Natural killer cell (primary cell): ENCODE measurements around the gene MUC12. TPM values are rescaled to one million over a fixed set of nuclear protein-coding genes. Genes with fewer than 3 reads are reported as not detected.

Experiments used
- ATAC-seq, 3 donors: fragments of 150-1000 bp in 2 of 3; fragments of 200-7000 bp in 1 of 3; cut with Tn5 transposase; 1 replicate in 1 of 3; 2 replicates in 2 of 3; pipeline ENCODE4 v1.10.0; 2021; ENCODE audit warnings: mild to moderate bottlenecking in 2 of 3, moderate library complexity in 2 of 3
- DNase-seq, 2 donors: peaks; one replicate each; pipeline versions ENCODE4 v3.0.0 to v3.0.0-alpha.2; 2013 to 2021; ENCODE audit warnings: mixed read lengths in 1 of 2
- H3K27ac ChIP-seq: one replicate; pipeline ENCODE4 v1.5.1; 2013; ENCODE audit warnings: mild to moderate bottlenecking, low read length
- H3K27me3 ChIP-seq: one replicate; pipeline ENCODE4 v1.6.1; 2013; ENCODE audit warnings: low read length; ENCODE audit not compliant: control insufficient read depth, insufficient read depth
- H3K36me3 ChIP-seq: one replicate; pipeline ENCODE4 v1.6.1; 2013; ENCODE audit warnings: low read length; ENCODE audit not compliant: control insufficient read depth, insufficient read depth
- H3K4me1 ChIP-seq: one replicate; pipeline ENCODE4 v1.6.1; 2013; ENCODE audit warnings: low read length; ENCODE audit not compliant: control insufficient read depth, insufficient read depth
- H3K4me3 ChIP-seq: one replicate; pipeline ENCODE4 v1.5.1; 2013; ENCODE audit warnings: low read length
- H3K9me3 ChIP-seq: one replicate; pipeline ENCODE4 v1.6.1; 2013; ENCODE audit warnings: low read length; ENCODE audit not compliant: control insufficient read depth, insufficient read depth
- H3K27ac Mint-ChIP-seq, 2 donors: one replicate each; pipeline ENCODE4 v1.8.0; 2022; ENCODE audit warnings: mild to moderate bottlenecking in 2 of 2, mixed read lengths in 2 of 2, moderate library complexity in 1 of 2
- H3K27me3 Mint-ChIP-seq, 2 donors: one replicate each; pipeline ENCODE4 v1.8.0; 2022; ENCODE audit warnings: low read depth in 2 of 2, mixed read lengths in 2 of 2
- H3K36me3 Mint-ChIP-seq: one replicate; pipeline ENCODE4 v1.8.0; 2022; ENCODE audit warnings: mixed read lengths
- H3K4me1 Mint-ChIP-seq, 2 donors: one replicate each; pipeline ENCODE4 v1.8.0; 2022; ENCODE audit warnings: mixed read lengths in 2 of 2
- H3K4me3 Mint-ChIP-seq: one replicate; pipeline ENCODE4 v1.8.0; 2022; ENCODE audit warnings: mild to moderate bottlenecking, moderate library complexity, mixed read lengths
- H3K9me3 Mint-ChIP-seq, 2 donors: one replicate each; pipeline ENCODE4 v1.8.0; 2022; ENCODE audit warnings: mixed read lengths in 2 of 2
- CTCF ChIP-seq: fragments of 200-600 bp; IDR thresholded peaks from one replicate; pipeline ENCODE4 v1.8.0; 2022; ENCODE audit warnings: antibody characterized with exemption
- WGBS: methylation state at CpG from one replicate; pipeline ENCODE4 v1.1.7; 2013; ENCODE audit warnings: missing lambda C conversion rate; ENCODE audit not compliant: insufficient coverage; 5-methylcytosine and 5-hydroxymethylcytosine counted together
- intact Hi-C: fragments of 100-400 bp; cut with micrococcal nuclease; formaldehyde crosslinking; loops from one replicate; pipeline ENCODE4 v1.14.2; 2022
- total RNA-seq, 4 donors: library from RNA; stranded (reverse); fragments of 120-200 nt in 1 of 4; gene quantifications; one replicate each; pipeline versions ENCODE4 v1.2.3 to v1.2.4, GENCODE V29; 2013 to 2022

MUC12 gene
- total RNA-seq, 3 donors from 2014 or later (not counting 1 experiment from before 2014, with no cell fraction given), result 1.2 to 4.6 TPM; not detected in 1

GRCh38 chr7:101066141-101066832, 96.9 kb downstream of the MUC12 start:
- no peaks in the 10 kb centered on the region for H3K36me3 ChIP-seq
- intact Hi-C loops, result no loop called here
- TF ChIP-seq CTCF, result no peak
- ATAC-seq (no peak), DNase-seq (no peak)
- H3K4me1 ChIP-seq, result no peaks in the 10 kb centered on the region
- H3K27me3 ChIP-seq, result peaks cover under 1% of the 10 kb centered on the region
- Mint-ChIP-seq H3K4me3 (no peak overlapping the region), H3K4me1 (no peaks in the 10 kb centered on the region), H3K36me3 (no peaks in the 10 kb centered on the region), H3K9me3 (no peaks in the 10 kb centered on the region), H3K27me3 (peaks cover 25 to 39% of the 10 kb centered on the region in 2 donors), H3K27ac (no peak overlapping the region)
- H3K4me3 ChIP-seq, result no peak overlapping the region
- WGBS, result 51% methylated on average over 15 of the region's 15 CpGs
- no peak overlapping the region for H3K27ac ChIP-seq
- H3K9me3 ChIP-seq, result no peaks in the 10 kb centered on the region

GRCh38 chr7:101066833-101067177, 97.4 kb downstream of the MUC12 start:
- H3K4me3 ChIP-seq, result no peak overlapping the region
- DNase-seq, result no peak
- H3K4me3 Mint-ChIP-seq, result no peak overlapping the region
- peaks cover 23 to 34% of the 10 kb centered on the region in 2 donors for H3K27me3 Mint-ChIP-seq
- ATAC-seq, result no peak
- no peaks in the 10 kb centered on the region for H3K4me1 Mint-ChIP-seq
- H3K36me3 Mint-ChIP-seq, result no peaks in the 10 kb centered on the region
- no peak overlapping the region for H3K27ac Mint-ChIP-seq
- TF ChIP-seq CTCF, result no peak
- no peaks in the 10 kb centered on the region for H3K9me3 ChIP-seq
- H3K27ac ChIP-seq, result no peak overlapping the region
- no peaks in the 10 kb centered on the region for H3K9me3 Mint-ChIP-seq
- 70% methylated on average over 7 of the region's 7 CpGs for WGBS
- intact Hi-C loops, result no loop called here
- H3K4me1 ChIP-seq, result no peaks in the 10 kb centered on the region
- H3K27me3 ChIP-seq, result no peaks in the 10 kb centered on the region
- no peaks in the 10 kb centered on the region for H3K36me3 ChIP-seq

GRCh38 chr7:101068401-101068800, 99.0 kb downstream of the MUC12 start:
- Histone ChIP-seq H3K4me3 (no peak overlapping the region), H3K27me3 (no peaks in the 10 kb centered on the region), H3K36me3 (no peaks in the 10 kb centered on the region), H3K9me3 (no peaks in the 10 kb centered on the region), H3K27ac (no peak overlapping the region), H3K4me1 (no peaks in the 10 kb centered on the region)
- H3K36me3 Mint-ChIP-seq, result no peaks in the 10 kb centered on the region
- H3K27me3 Mint-ChIP-seq, result peaks cover 26% of the 10 kb centered on the region in 2 donors
- H3K4me1 Mint-ChIP-seq, result no peaks in the 10 kb centered on the region
- 88% methylated on average over 10 of the region's 10 CpGs for WGBS
- H3K9me3 Mint-ChIP-seq, result no peaks in the 10 kb centered on the region
- H3K27ac Mint-ChIP-seq, result no peak overlapping the region
- ATAC-seq, result no peak
- DNase-seq, result no peak
- intact Hi-C loops, result no loop called here
- H3K4me3 Mint-ChIP-seq, result no peak overlapping the region
- TF ChIP-seq CTCF, result no peak

Other genes starting within 250 kb of the MUC12 start
- not detected for gene EPO, start 249.1 kb upstream of the MUC12 start, total RNA-seq
- gene ZAN, start 236.0 kb upstream of the MUC12 start, total RNA-seq, result not detected
- 1 to 10 TPM in 1 of 3 donors, under 1 TPM in 2; 0.66 to 1.5 (median 0.88) TPM for gene EPHB4, start 142.0 kb upstream of the MUC12 start, total RNA-seq
- gene SLC12A9, start 116.9 kb upstream of the MUC12 start, total RNA-seq, result 10 to 100 TPM; 35.0 to 44.2 (median 38.1) TPM
- gene TRIP6, start 102.2 kb upstream of the MUC12 start, total RNA-seq, result 1 to 10 TPM; 1.1 to 3.5 (median 1.5) TPM
- gene SRRT, start 94.5 kb upstream of the MUC12 start, total RNA-seq, result 100 to 1,000 TPM; 281 to 307 (median 288) TPM
- gene UFSP1, start 79.8 kb upstream of the MUC12 start, total RNA-seq, result 1 to 10 TPM; 1.0 to 1.9 (median 1.3) TPM
- gene ACHE, start 73.7 kb upstream of the MUC12 start, total RNA-seq, result under 1 TPM; 0.18 to 0.84 (median 0.47) TPM
- gene MUC3A, start 20.0 kb upstream of the MUC12 start, total RNA-seq, result under 1 TPM in 1 of 3 donors, not detected in 2; 0.24 TPM
- not detected for gene MUC17, start 50.5 kb downstream of the MUC12 start, total RNA-seq
- gene TRIM56, start 115.9 kb downstream of the MUC12 start, total RNA-seq, result 10 to 100 TPM; 53.6 to 75.8 (median 63.9) TPM
- gene SERPINE1, start 157.5 kb downstream of the MUC12 start, total RNA-seq, result 1 to 10 TPM in 2 of 3 donors, under 1 TPM in 1; 0.48 to 5.5 (median 1.1) TPM
- 1 to 10 TPM; 4.3 to 7.0 (median 5.0) TPM for gene AP1S1, start 184.9 kb downstream of the MUC12 start, total RNA-seq
- gene VGF, start 196.0 kb downstream of the MUC12 start, total RNA-seq, result not detected
- not detected for gene NAT16, start 210.7 kb downstream of the MUC12 start, total RNA-seq
- gene MOGAT3, start 231.5 kb downstream of the MUC12 start, total RNA-seq, result not detected
- 10 to 100 TPM; 41.7 to 54.5 (median 45.0) TPM for gene PLOD3, start 248.0 kb downstream of the MUC12 start, total RNA-seq
- gene ZNHIT1, start 248.6 kb downstream of the MUC12 start, total RNA-seq, result 10 to 100 TPM; 53.7 to 63.5 (median 60.9) TPM